Stimulated activated naive CD8-positive, alpha-beta T cell treated with anti-CD3 and anti-CD28 coated beads, Interleukin-15, Interleukin-2, amounts not matched to agents 100 ng/mL and 50 ng/mL, for 24 hours (primary cell): ENCODE measurements around the gene TOB1.
"Not testable (repeated sequence)": the region's sequence is repeated elsewhere in the genome, so short reads cannot be mapped to it uniquely, and the experiment has no call there.

Source experiments
- H3K27ac Mint-ChIP-seq: one replicate; pipeline ENCODE4 v1.8.0; 2021; ENCODE audit warnings: mild to moderate bottlenecking, mixed read lengths
- H3K27me3 Mint-ChIP-seq: one replicate; pipeline ENCODE4 v1.8.0; 2021; ENCODE audit warnings: mixed read lengths
- H3K36me3 Mint-ChIP-seq: one replicate; pipeline ENCODE4 v1.8.0; 2021; ENCODE audit warnings: low read depth, mixed read lengths
- H3K4me1 Mint-ChIP-seq: one replicate; pipeline ENCODE4 v1.8.0; 2021; ENCODE audit warnings: low read depth, mixed read lengths
- H3K4me3 Mint-ChIP-seq: one replicate; pipeline ENCODE4 v1.8.0; 2021; ENCODE audit warnings: mild to moderate bottlenecking, mixed read lengths
- H3K9me3 Mint-ChIP-seq: one replicate; pipeline ENCODE4 v1.8.0; 2021; ENCODE audit warnings: mixed read lengths

TOB1 gene

GRCh38 chr17:50902372-50903353 is 36.5 kb upstream of the TOB1 start:
- Mint-ChIP-seq H3K27ac (peak overlapping the region; percentile 46), H3K27me3 (no peaks in the 10 kb centered on the region), H3K36me3 (no peaks in the 10 kb centered on the region), H3K4me1 (peaks cover 48% of the 10 kb centered on the region), H3K4me3 (peak overlapping the region; percentile 71), H3K9me3 (no peaks in the 10 kb centered on the region)

- Mint-ChIP-seq H3K9me3 (no peaks in the 10 kb centered on the region), H3K27ac (no peak overlapping the region), H3K36me3 (no peaks in the 10 kb centered on the region), H3K4me1 (peaks cover 33% of the 10 kb centered on the region), H3K27me3 (no peaks in the 10 kb centered on the region), H3K4me3 (no peak overlapping the region)
Observed at GRCh38 chr17:50900383-50900892, 34.3 kb upstream of the TOB1 start.

GRCh38 chr17:50899559-50900319 is 33.6 kb upstream of the TOB1 start:
- no peaks in the 10 kb centered on the region for H3K9me3 Mint-ChIP-seq
- H3K36me3 Mint-ChIP-seq = no peaks in the 10 kb centered on the region
- H3K4me1 Mint-ChIP-seq = peaks cover 30% of the 10 kb centered on the region
- no peaks in the 10 kb centered on the region for H3K27me3 Mint-ChIP-seq
- H3K4me3 Mint-ChIP-seq = no peak overlapping the region
- no peak overlapping the region for H3K27ac Mint-ChIP-seq

GRCh38 chr17:50899005-50899460 is 32.9 kb upstream of the TOB1 start:
- peaks cover 25% of the 10 kb centered on the region for H3K4me1 Mint-ChIP-seq
- no peaks in the 10 kb centered on the region for H3K9me3 Mint-ChIP-seq
- no peak overlapping the region for H3K27ac Mint-ChIP-seq
- H3K4me3 Mint-ChIP-seq = no peak overlapping the region
- no peaks in the 10 kb centered on the region for H3K36me3 Mint-ChIP-seq
- H3K27me3 Mint-ChIP-seq = no peaks in the 10 kb centered on the region

- Mint-ChIP-seq H3K36me3 (no peaks in the 10 kb centered on the region), H3K27ac (no peak overlapping the region), H3K4me1 (peaks cover 20% of the 10 kb centered on the region), H3K9me3 (no peaks in the 10 kb centered on the region), H3K4me3 (no peak overlapping the region), H3K27me3 (no peaks in the 10 kb centered on the region)
Observed at GRCh38 chr17:50898369-50899004, 32.3 kb upstream of the TOB1 start.

- not testable (repeated sequence) for H3K4me3 Mint-ChIP-seq, H3K4me1 Mint-ChIP-seq, H3K27ac Mint-ChIP-seq, H3K27me3 Mint-ChIP-seq, H3K9me3 Mint-ChIP-seq, H3K36me3 Mint-ChIP-seq
Observed at GRCh38 chr17:50894513-50894912, 28.4 kb upstream of the TOB1 start.

GRCh38 chr17:50893183-50893993 is 27.2 kb upstream of the TOB1 start:
- H3K27ac Mint-ChIP-seq = no peak overlapping the region
- H3K4me1 Mint-ChIP-seq = no peaks in the 10 kb centered on the region
- H3K4me3 Mint-ChIP-seq = no peak overlapping the region
- no peaks in the 10 kb centered on the region for H3K9me3 Mint-ChIP-seq
- no peaks in the 10 kb centered on the region for H3K36me3 Mint-ChIP-seq
- H3K27me3 Mint-ChIP-seq = no peaks in the 10 kb centered on the region

- H3K36me3 Mint-ChIP-seq = no peaks in the 10 kb centered on the region
- no peaks in the 10 kb centered on the region for H3K9me3 Mint-ChIP-seq
- H3K4me3 Mint-ChIP-seq = no peak overlapping the region
- H3K27me3 Mint-ChIP-seq = no peaks in the 10 kb centered on the region
- no peak overlapping the region for H3K27ac Mint-ChIP-seq
- peaks cover 6% of the 10 kb centered on the region for H3K4me1 Mint-ChIP-seq
Observed at GRCh38 chr17:50892101-50892776, 26.1 kb upstream of the TOB1 start.

- peaks cover 13% of the 10 kb centered on the region for H3K4me1 Mint-ChIP-seq
- H3K9me3 Mint-ChIP-seq = no peaks in the 10 kb centered on the region
- no peak overlapping the region for H3K4me3 Mint-ChIP-seq
- H3K27ac Mint-ChIP-seq = no peak overlapping the region
- H3K27me3 Mint-ChIP-seq = no peaks in the 10 kb centered on the region
- no peaks in the 10 kb centered on the region for H3K36me3 Mint-ChIP-seq
Observed at GRCh38 chr17:50891577-50891989, 25.4 kb upstream of the TOB1 start.

GRCh38 chr17:50890675-50891516 is 24.7 kb upstream of the TOB1 start:
- Mint-ChIP-seq H3K27ac (no peak overlapping the region), H3K27me3 (no peaks in the 10 kb centered on the region), H3K4me3 (no peak overlapping the region), H3K4me1 (peaks cover 13% of the 10 kb centered on the region), H3K36me3 (no peaks in the 10 kb centered on the region), H3K9me3 (no peaks in the 10 kb centered on the region)

- Mint-ChIP-seq H3K27ac (no peak overlapping the region), H3K36me3 (no peaks in the 10 kb centered on the region), H3K4me3 (no peak overlapping the region), H3K27me3 (no peaks in the 10 kb centered on the region), H3K9me3 (no peaks in the 10 kb centered on the region), H3K4me1 (peaks cover 13% of the 10 kb centered on the region)
Observed at GRCh38 chr17:50889528-50890118, 23.5 kb upstream of the TOB1 start.

GRCh38 chr17:50887705-50888245 is 21.6 kb upstream of the TOB1 start:
- Mint-ChIP-seq H3K9me3 (no peaks in the 10 kb centered on the region), H3K36me3 (no peaks in the 10 kb centered on the region), H3K27me3 (no peaks in the 10 kb centered on the region), H3K4me1 (peaks cover 20% of the 10 kb centered on the region), H3K27ac (no peak overlapping the region), H3K4me3 (no peak overlapping the region)
